ENCODE results near the gene SPRY2. TPM values are rescaled to one million over a fixed set of nuclear protein-coding genes. Genes with fewer than 3 reads are reported as not detected.
"Not testable (repeated sequence)": the region's sequence is repeated elsewhere in the genome, so short reads cannot be mapped to it uniquely, and the experiment has no call there.

SPRY2 gene
- polyA plus RNA-seq, 6 donors from 2014 or later, result 0.18 to 7.3 (median 1.2) TPM

DNA sequence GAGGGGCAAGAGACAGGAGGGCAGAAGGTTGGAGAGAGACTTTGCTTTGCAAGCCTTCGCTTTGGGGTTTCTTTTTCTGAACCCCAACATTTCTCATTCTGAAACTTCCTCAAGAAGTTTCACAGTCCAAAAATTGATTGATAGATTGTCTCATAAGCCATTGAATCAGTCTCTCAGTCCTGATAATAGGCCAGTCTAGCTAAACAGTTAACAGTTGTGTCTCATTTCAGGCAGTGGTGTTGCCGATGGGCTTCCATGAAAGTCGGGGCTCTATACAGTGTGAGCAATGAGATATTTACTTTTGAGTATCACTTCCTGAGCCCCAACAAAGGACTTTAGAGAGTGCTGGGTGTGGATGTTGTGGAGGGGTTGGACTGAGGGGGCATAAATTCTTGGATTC, 26.5 kb upstream of the SPRY2 start:
- Mint-ChIP-seq H3K4me1 (no peaks in the 10 kb centered on the region), H3K27ac (peak overlapping the region in 1 of 6 donors; percentile 17), H3K27me3 (no peaks in the 10 kb centered on the region), H3K4me3 (no peak overlapping the region), H3K36me3 (no peaks in the 10 kb centered on the region), H3K9me3 (no peaks in the 10 kb centered on the region)
- ATAC-seq (ENCODE audit: low read depth in 2 of 2), result no peak
- DNase-seq, result no peak

DNA sequence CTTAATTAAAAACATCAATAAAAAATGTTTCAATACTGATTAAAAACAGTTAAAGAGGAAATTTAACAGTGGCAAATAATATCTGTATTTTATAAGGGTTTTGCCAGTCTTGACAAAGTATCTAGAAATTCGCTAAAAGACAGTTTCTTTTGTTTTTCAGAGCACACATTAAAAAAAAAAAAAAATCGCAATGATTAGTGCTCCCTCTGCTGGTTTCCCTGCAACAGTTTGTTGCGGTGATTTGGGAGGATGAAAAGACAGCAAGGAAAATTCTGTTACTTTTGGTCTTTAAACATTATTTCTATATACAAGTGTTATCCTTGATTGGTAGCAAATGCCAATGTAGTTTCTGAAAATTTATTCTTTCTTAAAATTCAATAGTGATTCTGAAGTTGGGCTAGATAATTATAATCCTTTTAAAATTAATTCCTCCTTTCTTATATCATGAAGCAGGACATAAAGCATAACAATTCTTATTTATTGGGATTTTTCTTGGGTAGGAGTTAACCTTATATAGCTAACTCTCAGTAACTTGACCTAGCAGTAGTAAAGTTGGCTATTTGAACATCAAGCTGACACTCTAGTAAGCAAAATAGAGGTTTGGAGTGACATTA, 23.1 kb upstream of the SPRY2 start:
- Mint-ChIP-seq H3K27ac (no peak overlapping the region), H3K4me1 (peaks cover 0 to 6% (median 5%) of the 10 kb centered on the region in 3 donors), H3K4me3 (no peak overlapping the region), H3K9me3 (no peaks in the 10 kb centered on the region), H3K36me3 (no peaks in the 10 kb centered on the region), H3K27me3 (peaks cover 0 to 3% (median 0%) of the 10 kb centered on the region in 3 donors)
- ATAC-seq (ENCODE audit: low read depth in 2 of 2) (no peak), DNase-seq (no peak)

DNA sequence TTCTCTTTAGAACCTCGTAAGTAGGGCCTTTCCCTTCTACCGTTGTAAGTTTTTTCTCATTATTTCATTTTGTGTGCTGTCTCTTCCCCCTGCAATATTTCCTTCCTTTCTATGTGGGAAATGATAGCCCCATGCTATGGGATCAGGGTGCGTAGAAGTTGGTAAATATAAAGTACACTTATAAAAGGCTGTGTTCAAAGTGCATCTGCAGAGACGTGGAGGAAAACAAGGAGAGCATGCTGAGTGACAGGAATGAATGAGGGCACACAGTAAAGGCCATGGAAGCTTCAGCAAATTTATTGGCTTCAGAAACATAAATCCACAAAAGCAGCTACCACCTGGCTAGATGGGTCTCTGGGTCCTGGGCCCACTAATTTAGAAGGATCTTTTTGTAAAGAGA, 21.6 kb upstream of the SPRY2 start:
- H3K36me3 Mint-ChIP-seq, result no peaks in the 10 kb centered on the region
- no peak overlapping the region for H3K27ac Mint-ChIP-seq
- peaks cover 0 to 6% (median 5%) of the 10 kb centered on the region in 3 donors for H3K4me1 Mint-ChIP-seq
- DNase-seq (no peak), ATAC-seq (ENCODE audit: low read depth in 2 of 2) (no peak)
- no peaks in the 10 kb centered on the region for H3K9me3 Mint-ChIP-seq
- peaks cover 0 to 3% (median 0%) of the 10 kb centered on the region in 3 donors for H3K27me3 Mint-ChIP-seq
- no peak overlapping the region for H3K4me3 Mint-ChIP-seq

DNA sequence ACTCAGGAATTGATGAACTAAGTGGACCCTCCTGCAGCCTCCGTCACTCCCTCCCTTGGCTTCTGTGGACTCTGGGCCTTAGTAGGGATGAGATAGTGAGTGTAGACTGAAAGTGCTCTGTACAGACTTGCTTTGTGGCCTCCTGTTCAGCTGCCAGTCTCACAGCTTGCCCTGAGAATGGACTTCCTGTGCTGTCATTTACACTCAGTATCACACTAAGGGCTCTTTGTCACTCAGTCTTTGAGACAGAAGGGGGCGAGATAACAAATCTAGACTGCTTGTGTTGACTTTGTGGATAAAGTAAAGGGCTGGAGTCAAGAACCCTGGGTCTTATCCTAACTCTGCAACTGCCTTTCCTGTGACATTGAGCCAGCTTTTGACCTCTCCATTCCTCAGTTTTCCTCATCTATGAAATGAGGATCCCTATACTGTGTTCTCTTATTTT, 21.0 kb upstream of the SPRY2 start:
- peak in 1 of 2 donors; percentile 40 for ATAC-seq (ENCODE audit: low read depth in 2 of 2)
- no peaks in the 10 kb centered on the region for H3K9me3 Mint-ChIP-seq
- H3K27ac Mint-ChIP-seq, result no peak overlapping the region
- H3K36me3 Mint-ChIP-seq, result no peaks in the 10 kb centered on the region
- peaks cover 0 to 6% (median 5%) of the 10 kb centered on the region in 3 donors for H3K4me1 Mint-ChIP-seq
- H3K4me3 Mint-ChIP-seq, result no peak overlapping the region
- peaks cover 0 to 3% (median 0%) of the 10 kb centered on the region in 3 donors for H3K27me3 Mint-ChIP-seq
- DNase-seq, result no peak

DNA sequence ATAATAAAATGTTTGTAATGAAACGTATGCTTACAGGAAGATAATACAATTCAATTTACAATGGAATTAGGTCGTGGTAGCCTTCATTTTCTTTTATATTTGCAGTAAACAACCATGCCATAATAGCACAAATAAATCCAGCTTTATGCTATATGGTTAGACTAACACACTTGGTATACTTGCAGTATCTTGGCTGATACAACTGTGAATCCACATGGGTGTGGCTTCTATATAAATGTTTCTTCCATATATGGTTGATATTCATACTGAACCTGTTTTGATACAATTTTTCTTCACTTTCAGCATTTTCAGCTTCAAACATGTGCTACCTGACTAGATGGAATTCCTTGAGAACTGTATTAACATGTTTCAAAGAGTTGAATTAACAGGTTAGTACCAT, 20.4 kb upstream of the SPRY2 start:
- no peak for ATAC-seq (ENCODE audit: low read depth in 2 of 2)
- no peak overlapping the region for H3K4me3 Mint-ChIP-seq
- H3K36me3 Mint-ChIP-seq, result no peaks in the 10 kb centered on the region
- no peak for DNase-seq
- H3K27me3 Mint-ChIP-seq, result peaks cover 0 to 3% (median 0%) of the 10 kb centered on the region in 3 donors
- H3K27ac Mint-ChIP-seq, result no peak overlapping the region
- H3K4me1 Mint-ChIP-seq, result peaks cover 0 to 6% (median 5%) of the 10 kb centered on the region in 3 donors
- H3K9me3 Mint-ChIP-seq, result no peaks in the 10 kb centered on the region

DNA sequence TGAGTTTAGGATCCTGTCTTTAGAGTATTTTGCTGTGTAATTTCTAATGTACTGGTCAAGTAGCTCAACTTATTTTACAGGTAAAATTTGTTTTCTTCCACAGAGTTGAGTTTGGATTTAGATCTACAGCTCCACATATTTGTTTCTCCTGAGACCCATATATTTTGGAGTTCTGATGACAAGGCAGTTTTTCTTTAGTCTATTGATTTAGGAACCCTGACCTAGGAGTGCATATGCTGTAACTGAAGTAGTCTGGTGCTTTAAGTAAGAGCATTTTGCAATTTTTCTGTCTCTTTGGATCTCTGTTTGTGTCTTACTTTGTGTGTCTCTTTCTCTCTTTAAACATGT, 19.5 kb upstream of the SPRY2 start:
- no peak overlapping the region for H3K4me3 Mint-ChIP-seq
- H3K27ac Mint-ChIP-seq, result no peak overlapping the region
- peaks cover 0 to 6% (median 5%) of the 10 kb centered on the region in 3 donors for H3K4me1 Mint-ChIP-seq

DNA sequence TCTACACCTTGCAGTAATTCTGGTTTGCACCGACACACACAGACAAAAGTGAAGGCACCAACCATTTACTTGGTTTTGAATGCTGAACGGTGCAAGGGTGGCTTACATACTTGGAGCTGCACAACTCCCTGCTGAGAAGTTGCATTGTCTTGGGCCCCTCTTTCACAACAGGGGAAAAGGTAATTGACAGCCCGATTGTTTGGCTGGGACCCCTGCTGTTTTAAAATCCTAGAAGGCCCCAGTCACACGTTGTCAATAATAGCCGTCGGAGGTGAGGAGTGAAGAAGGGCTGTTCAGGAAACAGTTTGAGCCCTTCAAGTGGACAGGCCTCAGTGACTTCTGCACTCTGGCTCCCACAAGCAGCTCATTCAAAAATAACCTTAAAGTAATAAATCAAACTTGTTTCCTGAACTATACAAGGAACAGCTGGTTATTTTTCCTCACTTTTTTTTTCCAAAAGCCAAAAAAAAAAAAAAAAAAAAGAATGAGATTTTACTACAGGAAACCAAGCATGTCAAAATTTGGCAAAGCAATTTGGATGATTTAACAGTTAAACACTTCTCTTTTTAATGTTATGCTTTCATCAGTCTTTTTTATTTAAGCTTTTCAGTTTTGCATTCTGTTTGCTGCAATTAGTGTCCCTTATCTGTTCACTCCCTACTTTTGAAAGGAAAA, 19.0 kb upstream of the SPRY2 start:
- H3K4me1 Mint-ChIP-seq, result peaks cover 0 to 6% (median 5%) of the 10 kb centered on the region in 3 donors
- ATAC-seq (ENCODE audit: low read depth in 2 of 2), result no peak

More for the DNA sequence above, 19.5 kb upstream of the SPRY2 start:
- no peaks in the 10 kb centered on the region for H3K36me3 Mint-ChIP-seq
- H3K27me3 Mint-ChIP-seq, result peaks cover 0 to 3% (median 0%) of the 10 kb centered on the region in 3 donors
- no peaks in the 10 kb centered on the region for H3K9me3 Mint-ChIP-seq
- no peak for DNase-seq
- ATAC-seq (ENCODE audit: low read depth in 2 of 2), result no peak

DNA sequence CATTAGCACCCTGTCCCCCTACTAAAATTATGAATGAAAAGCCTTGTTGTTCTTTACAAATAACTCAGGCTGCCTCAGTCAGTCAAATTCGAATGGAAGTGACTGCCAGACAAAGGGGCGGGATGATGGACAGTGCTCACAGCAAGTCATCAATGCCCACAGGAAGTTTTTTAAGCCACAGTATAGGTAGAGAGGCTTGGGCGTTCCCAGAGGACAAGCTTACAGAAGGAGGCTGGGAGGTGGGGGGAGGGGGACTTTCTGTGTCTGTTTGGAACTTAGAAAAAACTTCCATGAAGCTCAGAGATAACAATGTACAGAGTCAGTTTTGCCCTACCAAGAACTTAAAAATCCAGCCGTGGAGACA, 18.5 kb upstream of the SPRY2 start:
- H3K9me3 Mint-ChIP-seq, result no peaks in the 10 kb centered on the region

More for the DNA sequence above, 19.0 kb upstream of the SPRY2 start:
- H3K4me3 Mint-ChIP-seq, result no peak overlapping the region
- peaks cover 0 to 3% (median 0%) of the 10 kb centered on the region in 3 donors for H3K27me3 Mint-ChIP-seq
- no peaks in the 10 kb centered on the region for H3K9me3 Mint-ChIP-seq
- DNase-seq, result no peak
- no peak overlapping the region for H3K27ac Mint-ChIP-seq
- H3K36me3 Mint-ChIP-seq, result no peaks in the 10 kb centered on the region

DNA sequence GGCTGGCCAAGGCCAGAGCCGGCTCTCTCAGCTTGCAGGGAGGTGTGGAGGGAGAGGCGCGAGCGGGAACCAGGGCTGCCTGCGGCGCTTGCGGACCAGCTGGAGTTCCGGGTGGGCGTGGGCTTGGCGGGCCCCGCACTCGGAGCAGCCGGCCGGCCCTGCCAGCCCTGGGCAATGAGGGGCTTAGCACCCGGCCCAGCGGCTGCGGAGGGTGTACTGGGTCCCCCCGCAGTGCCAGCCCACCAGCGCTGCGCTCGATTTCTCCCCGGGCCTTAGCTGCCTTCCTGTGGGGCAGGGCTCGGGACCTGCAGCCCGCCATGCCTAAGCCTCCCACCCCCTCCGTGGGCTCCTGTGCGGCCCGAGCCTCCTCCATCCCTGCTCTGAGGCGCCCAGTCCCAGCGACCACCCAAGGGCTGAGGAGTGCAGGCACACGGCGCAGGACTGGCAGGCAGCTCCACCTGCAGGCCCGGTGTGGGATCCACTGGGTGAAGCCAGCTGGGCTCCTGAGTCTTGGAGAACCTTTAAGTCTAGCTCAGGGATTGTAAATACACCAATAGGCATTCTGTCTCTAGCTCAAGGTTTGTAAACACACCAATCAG, 14.7 kb upstream of the SPRY2 start:
- H3K4me3 Mint-ChIP-seq; ATAC-seq (ENCODE audit: low read depth in 2 of 2); H3K36me3 Mint-ChIP-seq; H3K4me1 Mint-ChIP-seq; H3K9me3 Mint-ChIP-seq; DNase-seq; H3K27me3 Mint-ChIP-seq; H3K27ac Mint-ChIP-seq: not testable (repeated sequence)

More for the DNA sequence above, 18.5 kb upstream of the SPRY2 start:
- peaks cover 0 to 6% (median 5%) of the 10 kb centered on the region in 3 donors for H3K4me1 Mint-ChIP-seq
- no peaks in the 10 kb centered on the region for H3K36me3 Mint-ChIP-seq
- H3K27ac Mint-ChIP-seq, result no peak overlapping the region
- H3K27me3 Mint-ChIP-seq, result peaks cover 0 to 3% (median 0%) of the 10 kb centered on the region in 3 donors
- DNase-seq (no peak), ATAC-seq (ENCODE audit: low read depth in 2 of 2) (no peak)
- no peak overlapping the region for H3K4me3 Mint-ChIP-seq

DNA sequence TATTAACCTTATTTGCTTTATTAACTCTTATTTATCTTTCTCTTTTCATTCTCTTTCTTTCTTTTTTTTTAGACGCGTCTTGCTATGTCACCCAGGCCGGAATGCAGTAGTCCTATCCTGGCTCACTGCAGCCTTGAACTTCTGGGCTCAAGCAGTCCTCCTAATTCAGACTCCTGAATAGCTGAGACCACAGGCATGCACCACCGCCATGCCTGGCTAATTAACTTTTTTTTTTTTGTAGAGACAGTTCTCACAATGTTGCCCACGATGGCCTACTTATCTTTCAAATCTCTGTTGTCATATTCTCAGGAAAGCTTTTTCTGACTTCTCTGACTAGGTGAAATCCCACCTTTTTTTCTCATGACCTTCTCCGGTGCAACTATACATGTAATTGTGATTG, 7.8 kb upstream of the SPRY2 start:
- no peak overlapping the region for H3K27ac Mint-ChIP-seq
- peak overlapping the region in 1 of 8 donors; percentile 41 for H3K4me3 Mint-ChIP-seq
- peaks cover 0 to 6% (median 2%) of the 10 kb centered on the region in 7 donors for H3K9me3 Mint-ChIP-seq
- peaks cover 0 to 3% (median 2%) of the 10 kb centered on the region in 3 donors for H3K4me1 Mint-ChIP-seq
- DNase-seq (no peak), ATAC-seq (ENCODE audit: low read depth in 2 of 2) (no peak)
- no peaks in the 10 kb centered on the region for H3K36me3 Mint-ChIP-seq
- H3K27me3 Mint-ChIP-seq, result peaks cover 12 to 35% (median 18%) of the 10 kb centered on the region in 3 donors

DNA sequence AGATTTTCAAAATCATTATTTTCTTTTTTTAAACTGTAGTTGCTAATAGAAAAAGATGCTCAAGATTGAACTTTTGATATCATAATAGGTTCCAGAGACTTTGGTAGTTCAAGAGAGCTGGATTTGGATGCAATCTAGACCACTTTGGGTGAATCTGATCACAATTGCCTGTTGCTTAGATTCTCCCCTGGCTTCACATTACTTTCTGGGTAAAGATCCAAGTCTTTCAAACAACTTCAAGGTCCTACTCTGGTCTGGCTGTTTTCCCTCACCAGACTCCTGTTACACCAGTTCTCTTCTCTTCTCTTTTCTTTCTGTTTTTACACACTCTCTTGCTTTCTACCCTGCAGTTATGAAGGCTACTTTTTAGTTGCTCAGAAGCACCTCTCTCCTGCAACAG, 7.4 kb upstream of the SPRY2 start:
- peaks cover 0 to 8% (median 6%) of the 10 kb centered on the region in 3 donors for H3K4me1 Mint-ChIP-seq
- DNase-seq, result no peak
- H3K27me3 Mint-ChIP-seq, result peaks cover 12 to 35% (median 22%) of the 10 kb centered on the region in 3 donors
- no peak for ATAC-seq (ENCODE audit: low read depth in 2 of 2)
- H3K27ac Mint-ChIP-seq, result no peak overlapping the region
- H3K36me3 Mint-ChIP-seq, result no peaks in the 10 kb centered on the region
- no peak overlapping the region for H3K4me3 Mint-ChIP-seq
- peaks cover 0 to 6% (median 2%) of the 10 kb centered on the region in 7 donors for H3K9me3 Mint-ChIP-seq

DNA sequence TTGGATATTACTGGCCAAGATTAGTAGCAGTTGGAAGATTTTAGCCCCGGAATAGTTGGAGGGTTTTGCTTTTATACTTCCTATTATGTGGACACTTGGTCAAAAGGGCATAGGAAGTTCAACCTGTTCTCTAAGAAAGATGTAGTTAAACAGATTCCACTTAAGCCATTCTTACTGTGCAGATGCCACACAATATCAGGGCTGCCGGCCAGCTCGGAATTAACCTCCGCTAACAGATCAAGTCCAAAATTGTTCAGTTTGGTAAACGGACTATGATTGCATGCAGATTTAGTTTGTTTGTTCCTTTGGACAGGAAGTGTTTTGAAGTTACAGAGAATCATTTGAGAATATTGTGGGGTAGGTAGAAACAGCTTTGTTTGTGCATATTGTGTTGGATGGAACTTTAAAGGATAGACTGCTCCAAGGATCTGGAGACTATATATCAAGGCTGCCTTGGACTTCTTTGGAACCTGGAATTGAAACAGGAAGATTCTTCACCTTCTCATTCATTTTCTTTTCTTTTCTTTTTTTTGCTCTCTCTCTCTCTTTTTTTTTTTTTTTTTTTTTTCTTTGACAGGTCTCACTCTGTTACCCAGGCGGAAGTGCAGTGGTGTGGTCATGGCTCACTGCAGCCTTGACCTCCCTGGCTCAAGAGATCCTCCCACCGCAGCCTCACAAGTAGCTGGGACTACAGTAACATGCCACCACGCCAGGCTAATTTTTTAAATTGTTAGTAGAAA, 5.0 kb upstream of the SPRY2 start:
- Mint-ChIP-seq H3K9me3 (peaks cover 0 to under 1% (median 0%) of the 10 kb centered on the region in 7 donors), H3K4me1 (peaks cover 6 to 24% (median 16%) of the 10 kb centered on the region in 3 donors), H3K36me3 (no peaks in the 10 kb centered on the region), H3K27me3 (peaks cover 12 to 29% (median 29%) of the 10 kb centered on the region in 3 donors), H3K27ac (no peak overlapping the region), H3K4me3 (peak overlapping the region in 1 of 8 donors; percentile 42)
- DNase-seq, result no peak
- ATAC-seq (ENCODE audit: low read depth in 2 of 2), result no peak

DNA sequence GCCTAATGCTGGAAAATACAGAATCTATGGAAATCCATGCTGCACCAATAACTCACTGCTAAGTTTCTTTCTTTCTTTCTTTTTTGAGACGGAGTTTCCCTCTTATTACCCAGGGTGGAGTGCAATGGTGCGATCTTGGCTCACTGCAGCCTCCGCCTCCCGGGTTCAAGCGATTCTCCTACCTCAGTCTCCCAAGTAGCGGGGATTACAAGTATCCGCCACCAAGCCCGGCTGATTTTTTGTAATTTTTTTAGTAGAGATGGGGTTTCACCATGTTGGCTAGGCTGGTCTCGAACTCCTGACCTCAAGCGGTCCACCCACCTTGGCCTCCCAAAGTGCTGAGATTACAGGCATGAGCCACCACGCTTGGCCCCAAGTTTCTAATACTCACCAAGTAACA, 3.1 kb upstream of the SPRY2 start:
- peaks cover 11 to 28% (median 16%) of the 10 kb centered on the region in 3 donors for H3K4me1 Mint-ChIP-seq
- H3K9me3 Mint-ChIP-seq; DNase-seq; H3K36me3 Mint-ChIP-seq; ATAC-seq (ENCODE audit: low read depth in 2 of 2); H3K27ac Mint-ChIP-seq: not testable (repeated sequence)
- H3K27me3 Mint-ChIP-seq, result peaks cover 12 to 33% (median 27%) of the 10 kb centered on the region in 3 donors
- H3K4me3 Mint-ChIP-seq, result peak overlapping the region in 2 of 8 donors; percentile 24 to 47
